Endometrium (tissue), 2 donors: ENCODE data around the gene PRSS16.

ENCODE experiments used
- FAIRE-seq: peaks from 2 replicates; lab custom pipeline; 2012; peaks lifted over from hg19 to GRCh38; lab: Jason Lieb, UNC
- donor health status: control.
- donor health status: control.

Gene PRSS16

GRCh38 chr6:27287751-27288135 lies 40.2 kb downstream of the PRSS16 start:
- no peak for FAIRE-seq

- FAIRE-seq: no peak
Measured at GRCh38 chr6:27288136-27289044, 40.9 kb downstream of the PRSS16 start.

- no peak for FAIRE-seq
Measured at GRCh38 chr6:27290065-27290849, 42.8 kb downstream of the PRSS16 start.

- FAIRE-seq: no peak
Measured at GRCh38 chr6:27290850-27291208, 43.3 kb downstream of the PRSS16 start.

GRCh38 chr6:27293436-27294098 lies 46.1 kb downstream of the PRSS16 start:
- no peak for FAIRE-seq

- no peak for FAIRE-seq
Measured at GRCh38 chr6:27294409-27294808, 46.9 kb downstream of the PRSS16 start.

GRCh38 chr6:27295301-27296079 lies 48.0 kb downstream of the PRSS16 start:
- FAIRE-seq: no peak

GRCh38 chr6:27296106-27296783 lies 48.7 kb downstream of the PRSS16 start:
- FAIRE-seq: no peak

GRCh38 chr6:27297484-27297856 lies 50.0 kb downstream of the PRSS16 start:
- FAIRE-seq: no peak

GRCh38 chr6:27297857-27298730 lies 50.6 kb downstream of the PRSS16 start:
- FAIRE-seq: no peak

GRCh38 chr6:27303613-27304272 lies 56.2 kb downstream of the PRSS16 start:
- FAIRE-seq: no peak
